NCI-H2227 treated with DMSO at 0.1 percent for 48 hours (cell line): ENCODE measurements around the gene C22orf39.
"Not testable (repeated sequence)": the region's sequence is repeated elsewhere in the genome, so short reads cannot be mapped to it uniquely, and the experiment has no call there.

Experiments used
- DNase-seq: peaks from one replicate; lab custom pipeline; 2025; lab: John Stamatoyannopoulos, UW

The C22orf39 gene

DNA sequence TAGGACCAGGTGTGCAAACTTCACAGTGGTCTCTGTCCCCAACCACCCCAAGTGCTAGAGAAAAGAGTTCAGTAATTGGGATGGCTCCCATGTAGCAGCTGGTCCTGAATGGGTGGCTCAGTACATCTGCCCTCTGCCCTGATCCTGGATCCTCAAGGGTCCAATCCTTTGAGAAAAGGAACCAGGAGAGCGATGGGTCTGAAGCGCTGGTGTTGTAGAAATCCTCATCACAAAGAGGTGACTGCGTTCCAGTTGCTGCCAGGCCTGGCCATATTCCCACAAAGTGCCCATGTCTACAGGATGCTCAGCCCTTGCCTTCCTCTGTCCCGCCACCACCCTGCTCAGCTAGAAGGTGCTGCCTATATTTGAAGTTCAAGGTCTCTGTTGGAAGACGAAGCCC, 6.2 kb upstream of the C22orf39 start:
- DNase-seq = no peak

GRCh38 chr22:19451570-19451969, 4.1 kb upstream of the C22orf39 start:
- no peak for DNase-seq

DNA sequence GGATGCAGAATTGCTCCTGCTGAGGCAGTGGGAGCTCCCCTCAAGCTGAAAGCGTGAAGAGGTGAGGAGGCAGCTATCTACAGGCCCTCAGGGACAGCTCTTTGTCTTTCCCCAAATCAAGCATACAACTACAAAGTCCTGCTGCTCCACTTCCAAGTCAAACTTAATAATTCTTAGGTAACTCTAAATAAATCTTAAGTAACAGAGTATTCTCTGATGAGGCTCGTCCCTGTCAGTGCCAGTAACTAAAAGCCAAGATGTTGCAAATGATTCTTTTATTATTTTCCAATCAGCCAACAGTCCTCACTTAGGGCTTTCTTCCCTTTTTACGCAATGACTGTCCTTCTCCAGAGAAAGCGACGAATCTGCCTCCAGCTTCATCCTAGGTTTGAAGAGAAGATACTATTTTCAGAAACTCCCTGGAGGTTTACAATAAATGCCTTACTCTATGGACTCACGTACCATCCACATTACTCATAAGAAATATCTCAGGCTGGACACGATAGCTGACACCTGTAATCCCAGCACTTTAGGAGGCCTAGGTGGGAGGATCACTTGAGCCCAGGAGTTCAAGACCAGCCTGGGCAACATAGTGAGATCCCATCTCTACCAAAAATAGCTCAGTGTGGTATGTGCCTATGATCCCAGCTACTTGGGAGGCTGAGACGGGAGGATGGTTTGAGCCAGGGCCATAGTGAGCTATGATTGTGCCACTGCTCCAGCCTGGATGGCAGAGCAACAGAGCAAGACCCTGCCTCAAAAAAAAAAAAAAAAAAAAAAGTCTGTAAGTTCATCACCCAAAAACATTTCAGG, 3.1 kb upstream of the C22orf39 start:
- DNase-seq = no peak

DNA sequence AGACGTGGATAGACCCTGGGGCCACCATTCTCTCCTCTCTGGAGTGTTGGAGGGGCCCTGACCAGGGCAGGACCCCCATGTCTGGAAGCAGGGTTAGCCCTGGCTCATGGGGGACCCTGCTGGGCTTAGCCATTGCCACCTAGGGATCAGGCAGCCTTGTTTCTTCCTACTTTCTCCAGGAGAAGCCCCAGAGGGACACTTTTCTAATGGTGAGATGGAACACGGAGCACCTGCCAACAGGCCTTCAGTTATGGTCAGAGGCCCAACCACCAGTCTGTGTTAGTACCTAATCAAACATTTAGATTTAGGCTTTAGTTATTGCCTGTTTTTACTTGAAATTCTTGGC, 1.9 kb upstream of the C22orf39 start:
- DNase-seq = no peak

DNA sequence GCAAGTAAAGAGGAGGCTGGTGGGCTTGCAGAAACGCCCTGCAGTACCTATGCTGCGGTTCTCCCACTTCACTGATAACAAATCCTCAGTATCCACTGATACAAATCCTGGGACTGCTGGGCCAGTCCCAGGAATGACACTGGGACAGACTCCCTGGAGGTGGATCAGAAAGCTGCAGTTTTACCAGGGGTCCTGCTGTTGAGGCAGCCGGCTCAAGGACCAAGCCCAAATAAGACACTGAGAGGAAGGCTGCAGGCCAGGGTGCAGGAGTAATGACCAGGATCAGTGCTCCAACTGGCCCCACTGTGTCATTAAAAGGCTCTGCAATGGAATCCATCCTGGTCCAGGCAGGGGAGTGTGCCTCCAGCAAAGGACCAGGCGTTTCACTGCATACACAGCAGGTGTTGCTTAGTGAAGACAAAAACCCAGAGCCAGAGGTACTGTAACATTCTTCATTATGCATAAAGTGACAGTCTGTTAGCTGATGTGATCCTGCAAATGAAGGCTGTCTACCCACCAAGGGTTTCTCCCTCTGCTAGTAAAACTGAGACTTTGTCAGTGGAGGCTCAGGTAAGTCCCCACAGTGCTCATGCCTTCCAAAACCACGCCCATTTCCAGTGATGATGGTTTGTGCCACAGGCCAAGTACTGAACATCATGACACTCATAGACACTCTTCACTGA, 1.4 kb upstream of the C22orf39 start:
- no peak for DNase-seq

GRCh38 chr22:19448076-19448607, 631 bp upstream of the C22orf39 start:
- peak; percentile 50 for DNase-seq

DNA sequence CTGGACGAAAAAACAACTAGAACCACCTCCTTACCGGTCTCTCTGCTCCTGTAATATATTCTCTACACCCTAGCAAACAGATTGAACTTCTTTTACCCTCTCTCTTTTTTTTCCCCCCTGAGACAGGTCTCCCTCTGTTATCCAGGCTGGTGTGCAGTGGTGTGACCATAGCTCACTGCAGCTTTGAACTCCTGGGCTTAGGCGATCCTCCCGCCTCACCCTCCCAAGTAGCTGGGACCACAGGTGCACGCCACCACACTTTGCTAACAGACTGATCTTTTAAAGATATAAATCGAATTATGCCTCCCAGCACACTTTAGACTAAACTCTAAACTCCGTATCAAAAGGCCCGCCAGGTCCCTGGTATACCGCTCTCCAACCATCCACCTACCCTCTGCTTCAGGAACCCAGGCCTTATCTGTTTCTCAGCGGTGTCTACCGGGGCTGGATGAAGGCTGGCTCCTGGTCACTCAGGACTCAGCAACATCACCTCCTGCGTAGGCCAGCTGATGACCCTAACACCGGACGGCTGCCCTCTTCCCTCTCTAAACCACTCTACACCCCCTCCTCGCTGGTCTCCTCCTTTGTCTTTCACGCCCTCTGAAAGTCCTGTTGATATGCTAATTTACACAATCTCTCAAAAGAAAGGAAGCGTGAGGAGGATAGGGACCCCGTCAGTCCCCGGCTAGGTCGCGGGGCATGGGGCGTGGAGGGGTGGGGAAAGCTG, 745 bp downstream of the C22orf39 start:
- DNase-seq = peak; percentile 17

DNA sequence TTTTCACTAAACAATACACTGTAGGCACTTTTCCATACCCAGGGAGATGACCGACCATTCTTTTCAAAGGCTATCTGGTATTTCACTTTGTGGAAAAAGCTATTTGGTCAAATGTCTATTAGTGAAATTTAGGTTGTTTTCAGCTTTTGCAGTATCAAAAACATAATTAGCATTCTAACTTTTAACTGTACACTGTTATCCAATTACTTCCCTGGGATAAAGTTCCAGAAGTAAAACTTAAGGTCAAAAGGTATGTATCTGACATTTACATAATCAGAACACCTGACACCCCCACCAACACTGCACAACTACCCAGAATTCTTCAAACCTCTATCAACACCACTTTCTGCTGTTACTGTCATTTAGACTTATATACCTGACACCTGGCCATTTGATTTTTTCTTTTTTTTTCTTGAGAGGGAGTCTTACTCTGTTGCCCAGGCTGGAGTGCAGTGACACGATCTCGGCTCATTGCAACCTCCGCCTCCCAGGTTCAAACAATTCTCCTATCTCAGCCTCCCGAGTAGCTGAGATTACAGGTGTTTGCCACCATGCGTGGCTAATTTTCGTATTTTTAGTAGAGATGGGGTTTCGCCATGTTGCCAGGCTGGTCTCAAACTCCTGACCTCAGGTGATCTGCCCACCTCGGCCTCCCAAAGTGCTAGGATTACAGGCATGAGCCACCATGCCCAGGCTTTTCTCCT, 2.1 kb downstream of the C22orf39 start:
- not testable (repeated sequence) for DNase-seq

- no peak for DNase-seq
Observed at GRCh38 chr22:19443544-19444211, 3.8 kb downstream of the C22orf39 start.

DNA sequence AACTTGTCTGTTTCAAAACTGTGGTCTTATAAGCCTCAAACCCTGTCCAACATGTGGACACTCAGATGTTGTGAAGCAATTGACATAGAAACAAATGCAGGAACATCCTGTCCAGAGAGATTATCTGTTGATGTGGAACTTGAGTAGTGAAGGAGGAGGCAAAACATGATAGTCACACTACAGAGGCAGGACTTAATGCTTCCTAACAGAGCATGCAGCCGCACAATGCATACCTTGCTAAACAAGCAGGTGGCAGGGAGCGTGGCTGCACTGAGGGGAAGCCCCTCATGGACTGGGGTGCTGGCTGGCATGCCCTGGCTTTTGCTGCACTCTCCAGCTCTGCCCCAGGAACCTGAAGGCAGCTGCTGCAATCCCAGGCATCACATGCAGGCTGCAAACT, 5.3 kb downstream of the C22orf39 start:
- DNase-seq = no peak

DNA sequence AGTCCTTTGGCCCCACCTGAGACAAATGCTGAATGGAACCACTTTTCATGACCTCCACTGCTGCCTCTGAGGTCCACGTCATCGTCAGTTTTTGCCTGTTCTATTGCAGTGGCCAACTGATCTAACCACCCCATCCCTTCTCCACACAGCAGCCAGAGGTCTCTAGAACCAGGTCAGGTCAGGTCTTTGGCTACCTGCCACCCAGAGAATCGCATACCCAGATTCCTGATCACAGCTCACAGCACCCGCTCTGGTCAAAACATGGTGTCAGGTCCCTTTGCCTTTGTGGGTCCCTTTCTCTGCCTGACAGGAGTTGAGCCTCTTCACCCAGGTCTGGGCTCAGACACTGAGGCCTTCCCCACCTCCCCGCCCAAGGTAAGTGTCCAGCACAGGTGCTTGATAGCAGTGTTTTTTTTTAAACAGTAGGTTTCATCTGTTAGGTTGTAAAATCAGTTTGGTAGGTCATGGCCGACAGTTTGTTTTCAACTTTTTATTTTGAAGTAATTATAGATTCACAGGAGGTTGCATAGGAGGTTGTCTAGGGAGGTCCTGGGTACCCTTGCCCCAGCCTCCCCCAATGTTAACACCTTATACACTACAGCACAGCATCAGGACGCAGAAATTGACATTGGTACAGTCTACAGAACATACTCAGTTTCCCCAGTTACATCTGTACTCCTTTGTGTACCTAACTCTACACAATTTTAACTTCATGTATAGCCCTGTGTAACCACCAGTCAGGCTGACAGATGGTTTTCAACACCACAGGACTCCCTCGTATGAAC, 6.9 kb downstream of the C22orf39 start:
- no peak for DNase-seq

- no peak for DNase-seq
Observed at GRCh38 chr22:19438298-19438697, 9.2 kb downstream of the C22orf39 start.

GRCh38 chr22:19436444-19437161, 10.9 kb downstream of the C22orf39 start:
- DNase-seq = not testable (repeated sequence)

- no peak for DNase-seq
Observed at GRCh38 chr22:19434829-19435580, 12.5 kb downstream of the C22orf39 start.

DNA sequence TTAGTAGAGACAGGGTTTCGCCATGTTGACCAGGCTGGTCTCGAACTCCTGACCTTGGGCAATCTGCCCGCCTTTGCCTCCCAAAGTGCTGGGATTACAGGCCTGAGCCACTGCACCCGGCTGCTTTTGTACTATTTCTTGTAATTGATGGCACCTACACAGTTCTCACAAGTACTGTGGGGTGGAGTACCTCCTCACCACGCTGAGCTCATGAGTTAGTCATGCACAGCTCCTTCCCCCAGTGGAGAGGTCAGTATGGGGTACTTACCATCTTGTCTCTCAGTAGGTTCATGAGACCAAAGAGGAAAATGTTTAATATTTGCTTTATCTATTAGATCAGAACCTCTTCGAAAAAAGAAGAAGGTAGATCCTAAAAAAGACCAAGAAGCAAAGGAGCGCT, 13.1 kb downstream of the C22orf39 start:
- DNase-seq = no peak

GRCh38 chr22:19432133-19432851, 15.2 kb downstream of the C22orf39 start, which contains the start of gene MRPL40:
Gene MRPL40 (plus strand): TSS chr22:19432545. CDS start chr22:19432555, 10 bp downstream.
- DNase-seq = peak; percentile 88

DNA sequence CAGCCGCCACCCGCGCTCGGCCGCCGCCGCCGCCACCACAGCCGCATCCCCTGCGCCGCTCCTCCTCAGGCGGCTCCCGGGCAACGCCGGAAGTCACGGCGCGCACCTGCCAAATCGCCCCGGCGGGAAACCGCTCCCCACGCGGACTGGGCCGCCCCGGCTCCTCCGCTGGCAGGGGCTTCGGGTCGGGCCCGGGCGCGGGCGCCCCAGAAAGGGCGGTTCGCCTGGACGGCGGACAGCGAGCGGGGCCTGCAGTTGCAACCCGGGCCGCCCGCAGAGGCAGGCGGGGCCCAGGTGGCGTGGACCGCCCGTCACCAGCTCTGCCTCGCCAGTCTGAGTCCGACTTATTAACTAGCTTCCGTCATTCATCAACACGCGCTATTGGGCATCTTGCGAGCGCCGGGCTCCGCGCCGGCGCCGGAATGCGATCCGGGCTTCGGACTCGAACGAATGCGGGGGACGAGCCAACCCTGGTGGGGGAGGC, 15.8 kb downstream of the C22orf39 start, which contains the start of gene HIRA:
HIRA (minus strand) TSS at position 85 of the 484 bp plus-strand sequence. CDS start 257 bp downstream, outside the sequence.
- DNase-seq = peak; percentile 88

- DNase-seq = no peak
Observed at GRCh38 chr22:19430890-19431541, 16.5 kb downstream of the C22orf39 start.
